Panc1 (cell line): ENCODE data around the gene LRRC30.

Experiments used
- CTCF ChIP-seq: fragments of 450-650 bp; IDR thresholded peaks from 2 replicates; pipeline ENCODE4 v1.5.1; 2017; ENCODE audit warnings: mild to moderate bottlenecking
- POLR2AphosphoS5 ChIP-seq: IDR thresholded peaks from 2 replicates; pipeline ENCODE4 v1.6.1; 2012; ENCODE audit warnings: mild to moderate bottlenecking, low read depth, low read length, moderate library complexity
- REST ChIP-seq, 2 experiments: IDR thresholded peaks; 2 replicates each; pipeline ENCODE4 v1.6.1; 2011 to 2012; ENCODE audit warnings: low read depth in 2 of 2, control low read depth in 1 of 2, low read length in 1 of 2, mild to moderate bottlenecking in 1 of 2, moderate library complexity in 1 of 2; ENCODE audit not compliant: insufficient read depth in 1 of 2
- SIN3A ChIP-seq: IDR thresholded peaks from 2 replicates; pipeline ENCODE4 v1.6.1; 2012; ENCODE audit warnings: low read depth, mild to moderate bottlenecking, low read length, moderate library complexity, borderline replicate concordance; ENCODE audit not compliant: insufficient read depth
- TCF7L2 ChIP-seq: IDR thresholded peaks from 2 replicates; pipeline ENCODE4 v1.6.1; 2011; ENCODE audit warnings: mild to moderate bottlenecking, low read depth, low read length, inconsistent platforms

- TF ChIP-seq CTCF, result no peak
- no peak for TF ChIP-seq POLR2AphosphoS5
- no peak for TF ChIP-seq REST (IDR thresholded peaks at IDR 0.05; ENCODE audit: insufficient read depth in 1 of 2, low read depth in 2 of 2, low read length in 1 of 2)
- TF ChIP-seq SIN3A, result no peak
- no peak for TF ChIP-seq TCF7L2
These were observed 18.0 kb downstream of the LRRC30 start for GRCh38 chr18:7248877-7249276.
